Osteocyte (in vitro differentiated cells): ENCODE results near the gene PAM16. TPM values are rescaled to one million over a fixed set of nuclear protein-coding genes. Genes with fewer than 3 reads are reported as not detected.

Experiments used
- DNase-seq: peaks from one replicate; pipeline ENCODE4 v3.0.0; 2021; ENCODE audit warnings: mixed read lengths; ENCODE audit not compliant: unreplicated experiment; ENCODE audit errors: extremely low spot score
- H3K27ac Mint-ChIP-seq: one replicate; pipeline ENCODE4 v1.8.0; 2021; ENCODE audit warnings: mild to moderate bottlenecking, mixed read lengths; ENCODE audit not compliant: unreplicated experiment
- H3K27me3 Mint-ChIP-seq: one replicate; pipeline ENCODE4 v1.8.0; 2021; ENCODE audit warnings: mixed read lengths; ENCODE audit not compliant: unreplicated experiment
- H3K36me3 Mint-ChIP-seq: one replicate; pipeline ENCODE4 v1.8.0; 2021; ENCODE audit warnings: mixed read lengths; ENCODE audit not compliant: unreplicated experiment
- H3K4me1 Mint-ChIP-seq: one replicate; pipeline ENCODE4 v1.8.0; 2021; ENCODE audit warnings: mixed read lengths; ENCODE audit not compliant: unreplicated experiment
- H3K4me3 Mint-ChIP-seq: one replicate; pipeline ENCODE4 v1.8.0; 2021; ENCODE audit warnings: mild to moderate bottlenecking, moderate library complexity, mixed read lengths; ENCODE audit not compliant: unreplicated experiment
- H3K9me3 Mint-ChIP-seq: one replicate; pipeline ENCODE4 v1.8.0; 2021; ENCODE audit warnings: mixed read lengths; ENCODE audit not compliant: unreplicated experiment
- total RNA-seq: library from RNA; stranded (reverse); gene quantifications from 2 replicates; pipeline ENCODE4 v1.2.1, GENCODE V29; 2021
- TF ChIP-seq, protein P1 (sequence below): fragments of 200-600 bp; sonication (generic); IDR thresholded peaks from 2 replicates; pipeline ENCODE4 v1.5.0; 2021; ENCODE audit warnings: antibody characterized with exemption, mild to moderate bottlenecking, moderate library complexity

The PAM16 gene
- total RNA-seq, 1 donor from 2014 or later, result 21.0 TPM

- peak overlapping the region; percentile 89 for H3K4me3 Mint-ChIP-seq
- no peaks in the 10 kb centered on the region for H3K27me3 Mint-ChIP-seq
- H3K9me3 Mint-ChIP-seq, result no peaks in the 10 kb centered on the region
- DNase-seq, result no peak
- TF ChIP-seq, protein P1, sequence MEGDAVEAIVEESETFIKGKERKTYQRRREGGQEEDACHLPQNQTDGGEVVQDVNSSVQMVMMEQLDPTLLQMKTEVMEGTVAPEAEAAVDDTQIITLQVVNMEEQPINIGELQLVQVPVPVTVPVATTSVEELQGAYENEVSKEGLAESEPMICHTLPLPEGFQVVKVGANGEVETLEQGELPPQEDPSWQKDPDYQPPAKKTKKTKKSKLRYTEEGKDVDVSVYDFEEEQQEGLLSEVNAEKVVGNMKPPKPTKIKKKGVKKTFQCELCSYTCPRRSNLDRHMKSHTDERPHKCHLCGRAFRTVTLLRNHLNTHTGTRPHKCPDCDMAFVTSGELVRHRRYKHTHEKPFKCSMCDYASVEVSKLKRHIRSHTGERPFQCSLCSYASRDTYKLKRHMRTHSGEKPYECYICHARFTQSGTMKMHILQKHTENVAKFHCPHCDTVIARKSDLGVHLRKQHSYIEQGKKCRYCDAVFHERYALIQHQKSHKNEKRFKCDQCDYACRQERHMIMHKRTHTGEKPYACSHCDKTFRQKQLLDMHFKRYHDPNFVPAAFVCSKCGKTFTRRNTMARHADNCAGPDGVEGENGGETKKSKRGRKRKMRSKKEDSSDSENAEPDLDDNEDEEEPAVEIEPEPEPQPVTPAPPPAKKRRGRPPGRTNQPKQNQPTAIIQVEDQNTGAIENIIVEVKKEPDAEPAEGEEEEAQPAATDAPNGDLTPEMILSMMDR, result no peak
- H3K36me3 Mint-ChIP-seq, result no peaks in the 10 kb centered on the region
- peak overlapping the region; percentile 82 for H3K27ac Mint-ChIP-seq
- peaks cover 68% of the 10 kb centered on the region for H3K4me1 Mint-ChIP-seq
Measured at GRCh38 chr16:4373909-4374742, 23.0 kb upstream of the PAM16 start.

DNA sequence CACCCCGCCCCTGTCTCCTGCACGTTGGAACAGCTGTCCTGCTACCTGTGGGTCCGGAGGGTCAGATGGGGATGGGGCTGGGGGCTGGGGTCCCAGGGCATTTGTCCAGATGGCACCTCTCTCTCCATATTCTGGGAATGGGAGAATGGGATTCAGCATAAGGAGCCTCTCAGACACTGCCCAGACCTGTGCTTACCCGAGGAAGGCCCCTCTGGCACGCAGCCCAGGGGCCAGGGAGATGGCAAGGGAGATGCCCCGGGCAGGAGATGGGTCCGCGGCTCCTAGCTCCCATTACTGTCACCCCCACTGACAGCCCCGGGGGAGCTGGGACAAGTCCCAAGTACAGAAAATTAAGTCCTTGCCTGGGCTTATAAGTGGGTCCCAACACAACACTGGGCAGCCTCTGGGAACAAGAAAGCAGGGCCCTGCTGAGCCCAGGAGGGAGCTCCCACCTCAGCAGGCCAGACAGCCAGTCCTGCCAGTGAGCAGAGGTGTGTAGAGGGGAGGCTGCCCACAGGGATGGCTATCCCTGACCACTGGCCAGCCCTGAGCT lies 22.3 kb upstream of the PAM16 start:
- no peak for DNase-seq
- Mint-ChIP-seq H3K36me3 (no peaks in the 10 kb centered on the region), H3K4me3 (peak overlapping the region; percentile 89), H3K27me3 (no peaks in the 10 kb centered on the region), H3K27ac (peak overlapping the region; percentile 82), H3K9me3 (no peaks in the 10 kb centered on the region), H3K4me1 (peaks cover 70% of the 10 kb centered on the region)
- TF ChIP-seq, protein P1, result no peak

DNA sequence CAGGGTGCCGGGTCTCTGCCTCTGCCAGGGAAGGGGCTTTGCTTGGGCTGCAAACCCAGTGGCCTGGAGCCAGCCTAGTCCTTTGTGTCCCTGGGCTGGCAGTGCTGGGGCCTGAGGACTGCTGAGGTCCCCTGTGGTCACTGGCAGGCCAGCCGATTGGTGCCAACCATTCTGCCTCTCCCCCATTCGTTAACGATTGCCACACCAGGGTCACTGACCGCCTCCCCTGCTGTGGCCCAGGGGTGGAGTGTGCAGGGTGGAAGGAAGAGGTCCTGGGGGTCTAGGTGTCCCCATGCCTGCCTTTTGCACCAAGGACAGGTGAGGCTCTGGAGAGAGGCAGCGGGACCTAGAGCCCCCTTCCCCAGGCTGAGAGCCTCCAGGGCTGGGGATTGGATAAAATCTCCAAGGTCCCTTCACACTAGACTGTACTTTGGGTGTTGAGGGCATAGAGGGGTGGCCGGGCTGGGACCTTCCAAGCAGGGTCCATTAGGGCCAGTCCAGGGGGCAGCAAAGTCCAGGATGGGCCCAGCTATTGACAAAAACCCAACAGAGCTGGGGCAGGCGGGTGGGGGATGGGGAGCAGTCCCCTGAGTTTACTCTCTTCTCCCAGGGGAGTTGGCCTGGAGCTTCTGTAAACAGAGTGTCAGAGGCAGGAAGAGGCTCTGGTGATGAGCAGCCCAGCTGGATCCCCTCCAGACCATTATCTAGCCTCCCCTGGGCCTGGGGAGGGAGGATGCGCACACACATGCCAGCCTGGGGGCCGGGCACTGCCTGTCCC lies 21.6 kb upstream of the PAM16 start:
- H3K36me3 Mint-ChIP-seq, result no peaks in the 10 kb centered on the region
- no peaks in the 10 kb centered on the region for H3K9me3 Mint-ChIP-seq
- peak overlapping the region; percentile 82 for H3K27ac Mint-ChIP-seq
- H3K27me3 Mint-ChIP-seq, result no peaks in the 10 kb centered on the region
- TF ChIP-seq, protein P1, result no peak
- H3K4me1 Mint-ChIP-seq, result peaks cover 64% of the 10 kb centered on the region
- peak overlapping the region; percentile 89 for H3K4me3 Mint-ChIP-seq
- DNase-seq, result no peak

GRCh38 chr16:4372001-4372577 lies 21.0 kb upstream of the PAM16 start:
- H3K4me1 Mint-ChIP-seq, result peaks cover 61% of the 10 kb centered on the region
- H3K4me3 Mint-ChIP-seq, result peak overlapping the region; percentile 89
- DNase-seq, result no peak
- H3K27ac Mint-ChIP-seq, result peak overlapping the region; percentile 82
- no peaks in the 10 kb centered on the region for H3K27me3 Mint-ChIP-seq
- TF ChIP-seq, protein P1, result no peak
- no peaks in the 10 kb centered on the region for H3K9me3 Mint-ChIP-seq
- H3K36me3 Mint-ChIP-seq, result peaks cover 2% of the 10 kb centered on the region
